HG02943 (cell line): ENCODE data around the gene EPB41L4B.
A peak's percentile ranks its signal among the peaks of the same experiment; 100 is the strongest.

Experiments used
- ATAC-seq: cut with Tn5 transposase; IDR thresholded peaks from one replicate; pipeline ENCODE4 v1.9.1; 2021; ENCODE audit warnings: mild to moderate bottlenecking, low read depth, moderate library complexity; ENCODE audit not compliant: unreplicated experiment

EPB41L4B gene

GRCh38 chr9:109323771-109324170, 2.9 kb upstream of the EPB41L4B start:
- ATAC-seq = no peak

GRCh38 chr9:109321727-109322126, 868 bp upstream of the EPB41L4B start:
- ATAC-seq = no peak

GRCh38 chr9:109320331-109320741, 523 bp downstream of the EPB41L4B start:
- peak; percentile 25 for ATAC-seq

- ATAC-seq = no peak
These were observed 1.1 kb downstream of the EPB41L4B start for GRCh38 chr9:109319626-109320241.

- no peak for ATAC-seq
These were observed 1.7 kb downstream of the EPB41L4B start for GRCh38 chr9:109319017-109319625.

GRCh38 chr9:109317979-109318741, 2.7 kb downstream of the EPB41L4B start:
- ATAC-seq = no peak

GRCh38 chr9:109317311-109317978, 3.4 kb downstream of the EPB41L4B start:
- no peak for ATAC-seq

GRCh38 chr9:109316207-109316640, 4.6 kb downstream of the EPB41L4B start:
- ATAC-seq = no peak

GRCh38 chr9:109315480-109316206, 5.2 kb downstream of the EPB41L4B start:
- ATAC-seq = no peak

GRCh38 chr9:109314011-109314531, 6.8 kb downstream of the EPB41L4B start:
- ATAC-seq = no peak

- ATAC-seq = no peak
These were observed 7.5 kb downstream of the EPB41L4B start for GRCh38 chr9:109313351-109313750.

GRCh38 chr9:109312783-109313182, 8.1 kb downstream of the EPB41L4B start:
- no peak for ATAC-seq

GRCh38 chr9:109311731-109312130, 9.1 kb downstream of the EPB41L4B start:
- no peak for ATAC-seq

GRCh38 chr9:109311286-109311685, 9.6 kb downstream of the EPB41L4B start:
- ATAC-seq = no peak

- ATAC-seq = no peak
These were observed 10.4 kb downstream of the EPB41L4B start for GRCh38 chr9:109310486-109310901.

- ATAC-seq = no peak
These were observed 11.6 kb downstream of the EPB41L4B start for GRCh38 chr9:109309282-109309681.

GRCh38 chr9:109307380-109308240, 13.2 kb downstream of the EPB41L4B start:
- no peak for ATAC-seq

GRCh38 chr9:109305801-109306200, 15.1 kb downstream of the EPB41L4B start:
- no peak for ATAC-seq

GRCh38 chr9:109304347-109304746, 16.5 kb downstream of the EPB41L4B start:
- ATAC-seq = no peak
